GM18519 (cell line): ENCODE measurements around the gene FHIT.

Source experiments
- ATAC-seq: cut with Tn5 transposase; IDR thresholded peaks from one replicate; pipeline ENCODE4 v1.9.1; 2021; ENCODE audit warnings: mild to moderate bottlenecking, moderate library complexity; ENCODE audit not compliant: unreplicated experiment, low FRiP score

The FHIT gene

GRCh38 chr3:60392501-60392900 lies 858.8 kb downstream of the FHIT start:
- no peak for ATAC-seq

GRCh38 chr3:60391292-60391691 lies 860.0 kb downstream of the FHIT start:
- ATAC-seq, result no peak

GRCh38 chr3:60388731-60389130 lies 862.5 kb downstream of the FHIT start:
- ATAC-seq, result no peak

GRCh38 chr3:60386306-60386705 lies 864.9 kb downstream of the FHIT start:
- no peak for ATAC-seq

- ATAC-seq, result no peak
Measured at GRCh38 chr3:60384341-60384740, 866.9 kb downstream of the FHIT start.

GRCh38 chr3:60383345-60383744 lies 867.9 kb downstream of the FHIT start:
- no peak for ATAC-seq

- ATAC-seq, result no peak
Measured at GRCh38 chr3:60366486-60366885, 884.8 kb downstream of the FHIT start.

GRCh38 chr3:60365360-60365759 lies 885.9 kb downstream of the FHIT start:
- peak; percentile 70 for ATAC-seq

GRCh38 chr3:60364475-60364874 lies 886.8 kb downstream of the FHIT start:
- ATAC-seq, result no peak

GRCh38 chr3:60363817-60364216 lies 887.4 kb downstream of the FHIT start:
- no peak for ATAC-seq

GRCh38 chr3:60355825-60356224 lies 895.4 kb downstream of the FHIT start:
- ATAC-seq, result no peak

- no peak for ATAC-seq
Measured at GRCh38 chr3:60351481-60351880, 899.8 kb downstream of the FHIT start.

GRCh38 chr3:60344340-60344739 lies 906.9 kb downstream of the FHIT start:
- no peak for ATAC-seq

GRCh38 chr3:60343831-60344230 lies 907.4 kb downstream of the FHIT start:
- no peak for ATAC-seq

GRCh38 chr3:60339304-60339703 lies 911.9 kb downstream of the FHIT start:
- ATAC-seq, result no peak

- ATAC-seq, result no peak
Measured at GRCh38 chr3:60337421-60337820, 913.8 kb downstream of the FHIT start.

GRCh38 chr3:60336061-60336460 lies 915.2 kb downstream of the FHIT start:
- no peak for ATAC-seq

GRCh38 chr3:60333710-60334109 lies 917.5 kb downstream of the FHIT start:
- ATAC-seq, result no peak

GRCh38 chr3:60330107-60330506 lies 921.1 kb downstream of the FHIT start:
- ATAC-seq, result no peak

GRCh38 chr3:60325610-60326170 lies 925.6 kb downstream of the FHIT start:
- ATAC-seq, result no peak

- no peak for ATAC-seq
Measured at GRCh38 chr3:60323651-60324050, 927.6 kb downstream of the FHIT start.

- no peak for ATAC-seq
Measured at GRCh38 chr3:60323180-60323579, 928.1 kb downstream of the FHIT start.

- no peak for ATAC-seq
Measured at GRCh38 chr3:60322298-60322856, 928.9 kb downstream of the FHIT start.
